Measurements from ENCODE around the gene ARHGAP24.
"Not testable (repeated sequence)": the region's sequence is repeated elsewhere in the genome, so short reads cannot be mapped to it uniquely, and the experiment has no call there.

DNA sequence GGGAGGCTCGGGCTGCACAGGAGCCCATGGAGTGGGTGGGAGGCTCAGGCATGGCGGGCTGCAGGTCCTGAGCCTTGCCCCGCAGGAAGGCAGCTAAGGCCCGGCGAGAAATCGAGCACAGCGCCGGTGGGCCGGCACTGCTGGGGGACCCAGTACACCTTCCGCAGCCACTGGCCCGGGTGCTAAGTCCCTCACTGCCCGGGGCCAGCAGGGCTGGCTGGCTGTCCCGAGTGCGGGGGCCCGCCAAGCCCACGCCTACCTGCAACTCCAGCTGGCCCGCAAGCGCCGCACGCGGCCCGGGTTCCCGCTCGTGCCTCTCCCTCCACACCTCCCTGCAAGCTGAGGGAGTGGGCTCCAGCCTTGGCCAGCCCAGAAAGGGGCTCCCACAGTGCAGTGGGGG lies 546.7 kb downstream of the ARHGAP24 start:
- TF ChIP-seq, protein P1, sequence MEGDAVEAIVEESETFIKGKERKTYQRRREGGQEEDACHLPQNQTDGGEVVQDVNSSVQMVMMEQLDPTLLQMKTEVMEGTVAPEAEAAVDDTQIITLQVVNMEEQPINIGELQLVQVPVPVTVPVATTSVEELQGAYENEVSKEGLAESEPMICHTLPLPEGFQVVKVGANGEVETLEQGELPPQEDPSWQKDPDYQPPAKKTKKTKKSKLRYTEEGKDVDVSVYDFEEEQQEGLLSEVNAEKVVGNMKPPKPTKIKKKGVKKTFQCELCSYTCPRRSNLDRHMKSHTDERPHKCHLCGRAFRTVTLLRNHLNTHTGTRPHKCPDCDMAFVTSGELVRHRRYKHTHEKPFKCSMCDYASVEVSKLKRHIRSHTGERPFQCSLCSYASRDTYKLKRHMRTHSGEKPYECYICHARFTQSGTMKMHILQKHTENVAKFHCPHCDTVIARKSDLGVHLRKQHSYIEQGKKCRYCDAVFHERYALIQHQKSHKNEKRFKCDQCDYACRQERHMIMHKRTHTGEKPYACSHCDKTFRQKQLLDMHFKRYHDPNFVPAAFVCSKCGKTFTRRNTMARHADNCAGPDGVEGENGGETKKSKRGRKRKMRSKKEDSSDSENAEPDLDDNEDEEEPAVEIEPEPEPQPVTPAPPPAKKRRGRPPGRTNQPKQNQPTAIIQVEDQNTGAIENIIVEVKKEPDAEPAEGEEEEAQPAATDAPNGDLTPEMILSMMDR (IDR thresholded peaks at IDR 0.05) = not testable (repeated sequence)
- TF ChIP-seq TCF7L2 (IDR thresholded peaks at IDR 0.05; ENCODE audit: low read depth, low read length) = not testable (repeated sequence)
